GM12875 (cell line): ENCODE data around the gene CGREF1.

Experiments used
- H3K4me3 ChIP-seq: one replicate; pipeline ENCODE4 v1.5.1; 2011; ENCODE audit warnings: low read depth, low read length, control low read depth
- TF ChIP-seq, protein P1 (sequence below): IDR thresholded peaks from 2 replicates; pipeline ENCODE4 v1.5.1; 2011; ENCODE audit warnings: low read depth, mild to moderate bottlenecking, control low read depth, inconsistent platforms, low read length, moderate library complexity, borderline replicate concordance; ENCODE audit not compliant: insufficient read depth

CGREF1 gene

GRCh38 chr2:27091746-27092695 is 26.9 kb downstream of the CGREF1 start:
- TF ChIP-seq, protein P1, sequence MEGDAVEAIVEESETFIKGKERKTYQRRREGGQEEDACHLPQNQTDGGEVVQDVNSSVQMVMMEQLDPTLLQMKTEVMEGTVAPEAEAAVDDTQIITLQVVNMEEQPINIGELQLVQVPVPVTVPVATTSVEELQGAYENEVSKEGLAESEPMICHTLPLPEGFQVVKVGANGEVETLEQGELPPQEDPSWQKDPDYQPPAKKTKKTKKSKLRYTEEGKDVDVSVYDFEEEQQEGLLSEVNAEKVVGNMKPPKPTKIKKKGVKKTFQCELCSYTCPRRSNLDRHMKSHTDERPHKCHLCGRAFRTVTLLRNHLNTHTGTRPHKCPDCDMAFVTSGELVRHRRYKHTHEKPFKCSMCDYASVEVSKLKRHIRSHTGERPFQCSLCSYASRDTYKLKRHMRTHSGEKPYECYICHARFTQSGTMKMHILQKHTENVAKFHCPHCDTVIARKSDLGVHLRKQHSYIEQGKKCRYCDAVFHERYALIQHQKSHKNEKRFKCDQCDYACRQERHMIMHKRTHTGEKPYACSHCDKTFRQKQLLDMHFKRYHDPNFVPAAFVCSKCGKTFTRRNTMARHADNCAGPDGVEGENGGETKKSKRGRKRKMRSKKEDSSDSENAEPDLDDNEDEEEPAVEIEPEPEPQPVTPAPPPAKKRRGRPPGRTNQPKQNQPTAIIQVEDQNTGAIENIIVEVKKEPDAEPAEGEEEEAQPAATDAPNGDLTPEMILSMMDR = no peak
- H3K4me3 ChIP-seq = no peak overlapping the region

GRCh38 chr2:27089111-27089954 is 29.6 kb downstream of the CGREF1 start:
- TF ChIP-seq, protein P1 = no peak
- H3K4me3 ChIP-seq = no peak overlapping the region

GRCh38 chr2:27088634-27089033 is 30.3 kb downstream of the CGREF1 start:
- H3K4me3 ChIP-seq = no peak overlapping the region
- TF ChIP-seq, protein P1 = no peak

- no peak overlapping the region for H3K4me3 ChIP-seq
- TF ChIP-seq, protein P1 = no peak
These were observed 31.0 kb downstream of the CGREF1 start for GRCh38 chr2:27087823-27088410.

DNA sequence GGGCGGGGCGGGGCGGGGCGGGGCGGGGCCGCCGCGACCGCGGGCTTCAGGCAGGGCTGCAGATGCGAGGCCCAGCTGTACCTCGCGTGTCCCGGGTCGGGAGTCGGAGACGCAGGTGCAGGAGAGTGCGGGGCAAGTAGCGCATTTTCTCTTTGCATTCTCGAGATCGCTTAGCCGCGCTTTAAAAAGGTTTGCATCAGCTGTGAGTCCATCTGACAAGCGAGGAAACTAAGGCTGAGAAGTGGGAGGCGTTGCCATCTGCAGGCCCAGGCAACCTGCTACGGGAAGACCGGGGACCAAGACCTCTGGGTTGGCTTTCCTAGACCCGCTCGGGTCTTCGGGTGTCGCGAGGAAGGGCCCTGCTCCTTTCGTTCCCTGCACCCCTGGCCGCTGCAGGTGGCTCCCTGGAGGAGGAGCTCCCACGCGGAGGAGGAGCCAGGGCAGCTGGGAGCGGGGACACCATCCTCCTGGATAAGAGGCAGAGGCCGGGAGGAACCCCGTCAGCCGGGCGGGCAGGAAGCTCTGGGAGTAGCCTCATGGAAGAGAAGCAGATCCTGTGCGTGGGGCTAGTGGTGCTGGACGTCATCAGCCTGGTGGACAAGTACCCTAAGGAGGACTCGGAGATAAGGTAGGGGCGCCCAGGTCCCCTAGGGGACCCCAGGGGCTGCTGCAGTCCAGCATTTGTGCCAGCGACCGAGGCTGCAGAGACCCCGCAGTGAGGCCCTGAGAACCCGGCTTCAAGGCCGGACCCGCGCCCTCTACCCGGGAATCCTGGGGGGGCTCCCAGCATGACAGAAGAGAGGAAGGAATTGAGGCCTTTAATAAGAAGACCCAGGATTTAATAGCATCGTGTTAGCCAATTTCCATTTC is 32.0 kb downstream of the CGREF1 start, which contains the start of gene KHK:
Gene KHK, plus strand, starts transcription at position 49 of the 870 bp plus-strand sequence. Its CDS starts 488 bp downstream, at position 537.
- TF ChIP-seq, protein P1 = no peak
- H3K4me3 ChIP-seq = peak within 1 kb of the TSS; percentile 43

DNA sequence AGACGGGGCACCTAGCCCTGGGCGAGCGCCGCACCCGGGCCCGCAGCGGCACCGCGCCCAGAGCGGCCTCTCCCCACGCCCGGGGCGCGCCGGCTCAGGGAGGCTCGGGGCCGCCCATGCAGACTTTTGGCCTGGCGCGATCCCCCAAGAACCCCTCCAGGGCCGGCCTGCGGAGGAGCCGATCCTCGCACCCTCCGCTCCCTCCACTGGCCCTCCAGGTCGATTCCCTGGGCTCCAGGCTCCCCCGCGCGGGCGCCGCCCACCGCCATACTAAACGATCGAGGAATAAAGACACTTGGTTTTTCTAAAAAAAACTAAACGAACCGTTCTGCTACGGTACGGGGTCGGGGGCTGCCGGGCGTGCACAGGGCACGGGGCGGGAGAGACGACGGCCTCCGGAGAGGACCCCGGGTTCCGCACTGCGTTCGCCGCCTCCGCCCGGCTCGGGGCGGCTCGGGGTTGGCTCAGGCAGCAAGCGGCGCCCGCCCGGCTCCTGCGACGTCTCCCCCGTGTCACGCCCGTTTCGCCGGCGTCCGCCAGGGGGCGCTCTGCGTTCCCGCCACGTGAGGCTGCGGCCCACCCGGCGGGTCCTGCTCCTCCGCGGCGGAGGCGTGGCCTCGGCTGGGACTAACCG is 32.7 kb downstream of the CGREF1 start:
- TF ChIP-seq, protein P1 = peak; percentile 96
- H3K4me3 ChIP-seq = peak overlapping the region; percentile 43
